Lung (tissue), 12 donors: Measurements from ENCODE around the gene ZNF212. TPM values are rescaled to one million over a fixed set of nuclear protein-coding genes. Genes with fewer than 3 reads are reported as not detected.

Experiments
- ATAC-seq: fragments of 200-7000 bp; cut with Tn5 transposase; one replicate; pipeline ENCODE4 v1.9.1; 2020; ENCODE audit warnings: moderate number of reproducible peaks; ENCODE audit not compliant: insufficient read depth, low FRiP score
- DNase-seq, 3 donors: peaks; one replicate each; pipeline ENCODE4 v3.0.0-alpha.2; 2013 to 2017
- H3K27ac ChIP-seq, 2 donors: one replicate each; pipeline ENCODE4 v1.5.1; 2013; ENCODE audit warnings: mild to moderate bottlenecking in 2 of 2, moderate library complexity in 2 of 2, control low read depth in 1 of 2, inconsistent platforms in 1 of 2, low read depth in 1 of 2, low read length in 1 of 2
- H3K27me3 ChIP-seq, 3 donors: one replicate each; pipeline ENCODE4 v1.5.1; 2013; ENCODE audit warnings: low read length in 2 of 3; ENCODE audit not compliant: control insufficient read depth in 3 of 3, insufficient read depth in 3 of 3
- H3K36me3 ChIP-seq, 4 donors: one replicate each; pipeline ENCODE4 v1.5.1; 2013; ENCODE audit warnings: low read length in 4 of 4, mild to moderate bottlenecking in 1 of 4, moderate library complexity in 1 of 4; ENCODE audit not compliant: control insufficient read depth in 4 of 4, insufficient read depth in 4 of 4
- H3K4me1 ChIP-seq, 5 donors: one replicate each; pipeline ENCODE4 v1.5.1; 2013; ENCODE audit warnings: low read length in 5 of 5, mild to moderate bottlenecking in 2 of 5, moderate library complexity in 1 of 5; ENCODE audit not compliant: control insufficient read depth in 5 of 5, insufficient read depth in 5 of 5
- H3K4me3 ChIP-seq: one replicate; pipeline ENCODE4 v1.5.1; 2013; ENCODE audit warnings: mild to moderate bottlenecking, control low read depth, moderate library complexity
- H3K9ac ChIP-seq, 2 donors: one replicate each; pipeline ENCODE4 v1.5.1; 2013; ENCODE audit warnings: low read length in 2 of 2, control low read depth in 1 of 2; ENCODE audit not compliant: insufficient read depth in 1 of 2
- H3K9me3 ChIP-seq, 4 donors: one replicate each; pipeline ENCODE4 v1.5.1; 2013; ENCODE audit warnings: low read length in 3 of 4, mild to moderate bottlenecking in 1 of 4, moderate library complexity in 1 of 4; ENCODE audit not compliant: control insufficient read depth in 4 of 4, insufficient read depth in 3 of 4
- WGBS, 2 donors: extraction: QIAGEN DNeasy Blood & Tissue Kit; methylation state at CpG; one replicate each; pipeline ENCODE4 v1.1.7; 2013; 5-methylcytosine and 5-hydroxymethylcytosine counted together
- polyA plus RNA-seq, 2 donors: library from polyadenylated mRNA; stranded (reverse); fragments of 200-250 nt; gene quantifications; one replicate each; pipeline ENCODE4 v1.2.1, GENCODE V29; 2013
- total RNA-seq, 2 donors: library from RNA; depleted of rRNA in 1 of 2; stranded (reverse); fragments of >200 nt in 1 of 2; gene quantifications; one replicate each; pipeline ENCODE4 v1.2.1, GENCODE V29; 2014 to 2021
- TF ChIP-seq, protein P1 (sequence below): IDR thresholded peaks from 2 replicates; pipeline ENCODE4 v1.5.1; 2012; ENCODE audit warnings: mild to moderate bottlenecking; ENCODE audit errors: control extremely low read depth, extremely low read depth
- donor health status: control.
- donor health status: control.
- donor health status: Bipolar disorder and iron deficiency.
- donor health status: healthy.
- donor health status: DM: yes; HTN: yes; CAD: no.

ZNF212 gene
- total and polyA plus RNA-seq, 4 donors, result 5.7 to 10.2 (median 8.5) TPM

DNA sequence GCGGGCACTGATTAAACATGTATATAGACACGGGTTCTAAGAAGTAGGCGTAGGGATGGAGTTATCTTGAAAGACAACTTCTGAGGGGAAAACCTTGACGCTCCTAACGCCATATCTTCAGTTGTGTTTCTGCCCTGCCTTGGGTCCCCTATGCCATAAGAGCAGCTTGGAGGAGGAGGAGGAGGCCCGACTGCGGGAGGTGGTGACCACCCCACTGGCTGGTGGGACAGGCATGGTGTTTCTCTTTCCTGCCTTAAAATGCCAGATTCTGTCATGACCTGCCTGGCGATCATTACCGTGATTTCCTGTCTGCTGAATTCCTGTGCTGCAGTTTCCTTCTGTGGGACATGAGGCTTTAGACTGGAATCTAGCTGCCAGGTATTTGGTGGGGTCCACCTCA, 38.4 kb downstream of the ZNF212 start:
- no peak overlapping the region for H3K9ac ChIP-seq
- no peaks in the 10 kb centered on the region for H3K9me3 ChIP-seq
- no peaks in the 10 kb centered on the region for H3K4me1 ChIP-seq
- H3K27me3 ChIP-seq, result no peaks in the 10 kb centered on the region
- 97% methylated on average over 9 of the region's 9 CpGs for WGBS, 2 donors
- peaks cover 11 to 45% (median 19%) of the 10 kb centered on the region in 4 donors for H3K36me3 ChIP-seq
- ATAC-seq (no peak), DNase-seq (no peak)
- TF ChIP-seq, protein P1, sequence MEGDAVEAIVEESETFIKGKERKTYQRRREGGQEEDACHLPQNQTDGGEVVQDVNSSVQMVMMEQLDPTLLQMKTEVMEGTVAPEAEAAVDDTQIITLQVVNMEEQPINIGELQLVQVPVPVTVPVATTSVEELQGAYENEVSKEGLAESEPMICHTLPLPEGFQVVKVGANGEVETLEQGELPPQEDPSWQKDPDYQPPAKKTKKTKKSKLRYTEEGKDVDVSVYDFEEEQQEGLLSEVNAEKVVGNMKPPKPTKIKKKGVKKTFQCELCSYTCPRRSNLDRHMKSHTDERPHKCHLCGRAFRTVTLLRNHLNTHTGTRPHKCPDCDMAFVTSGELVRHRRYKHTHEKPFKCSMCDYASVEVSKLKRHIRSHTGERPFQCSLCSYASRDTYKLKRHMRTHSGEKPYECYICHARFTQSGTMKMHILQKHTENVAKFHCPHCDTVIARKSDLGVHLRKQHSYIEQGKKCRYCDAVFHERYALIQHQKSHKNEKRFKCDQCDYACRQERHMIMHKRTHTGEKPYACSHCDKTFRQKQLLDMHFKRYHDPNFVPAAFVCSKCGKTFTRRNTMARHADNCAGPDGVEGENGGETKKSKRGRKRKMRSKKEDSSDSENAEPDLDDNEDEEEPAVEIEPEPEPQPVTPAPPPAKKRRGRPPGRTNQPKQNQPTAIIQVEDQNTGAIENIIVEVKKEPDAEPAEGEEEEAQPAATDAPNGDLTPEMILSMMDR, result no peak
- H3K4me3 ChIP-seq, result no peak overlapping the region
- H3K27ac ChIP-seq, result no peak overlapping the region

DNA sequence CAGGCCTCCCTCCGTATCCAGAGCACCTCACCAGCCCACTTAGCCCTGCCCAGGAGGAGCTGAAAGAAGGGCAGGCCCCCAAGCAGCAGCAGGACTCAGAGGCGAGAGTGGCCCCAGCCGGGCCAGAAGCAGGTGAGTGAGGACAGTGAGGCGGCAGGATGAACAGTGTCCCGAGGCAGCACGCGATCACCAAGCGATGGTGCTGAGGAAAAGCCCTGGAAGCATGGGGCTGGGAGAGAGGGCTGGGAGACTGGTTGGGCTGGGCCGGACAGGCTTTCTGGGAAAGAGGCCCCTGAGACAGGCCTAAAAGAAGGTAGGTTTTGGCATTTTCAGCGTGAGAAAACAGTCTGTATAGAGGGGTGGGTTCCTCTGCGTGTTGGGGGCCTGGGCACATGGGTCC, 38.9 kb downstream of the ZNF212 start:
- Histone ChIP-seq H3K9me3 (no peaks in the 10 kb centered on the region), H3K9ac (no peak overlapping the region), H3K36me3 (peaks cover 11 to 45% (median 16%) of the 10 kb centered on the region in 4 donors), H3K27ac (no peak overlapping the region), H3K4me3 (no peak overlapping the region), H3K4me1 (no peaks in the 10 kb centered on the region), H3K27me3 (no peaks in the 10 kb centered on the region)
- TF ChIP-seq, protein P1, result no peak
- ATAC-seq, result no peak
- DNase-seq, result no peak
- WGBS, 2 donors, result 96 to 99% methylated on average over 11 of the region's 11 CpGs

DNA sequence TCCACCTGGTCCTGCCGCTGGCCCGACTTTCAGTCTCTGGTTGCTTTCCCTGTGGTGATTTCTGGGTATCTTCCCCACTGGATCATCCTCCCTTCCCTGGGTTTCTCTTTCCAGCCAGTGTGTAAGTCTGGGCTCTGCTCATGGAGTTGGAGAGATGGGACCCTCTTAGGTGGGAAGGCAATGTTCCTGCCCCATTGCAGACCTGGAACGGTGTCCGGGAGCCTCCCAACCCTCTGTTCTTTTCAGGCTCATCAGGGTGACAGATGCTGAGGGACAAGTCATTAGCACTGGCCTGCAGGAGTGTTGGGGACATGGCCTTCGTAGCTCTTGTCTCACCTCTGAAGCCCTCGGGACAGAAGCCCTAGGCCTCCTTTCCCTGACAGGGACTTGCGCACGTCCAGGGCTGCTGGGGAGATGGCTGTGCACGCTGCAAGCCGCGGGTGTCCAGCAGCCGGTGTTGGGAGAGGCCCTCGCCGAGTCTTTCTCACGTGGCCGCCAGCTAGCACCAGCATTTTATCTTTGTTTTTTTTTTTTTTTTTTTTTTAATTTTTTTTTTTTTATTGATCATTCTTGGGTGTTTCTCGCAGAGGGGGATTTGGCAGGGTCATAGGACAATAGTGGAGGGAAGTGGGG, 39.8 kb downstream of the ZNF212 start:
- TF ChIP-seq, protein P1, result no peak
- no peak overlapping the region for H3K27ac ChIP-seq
- no peaks in the 10 kb centered on the region for H3K27me3 ChIP-seq
- H3K9me3 ChIP-seq, result no peaks in the 10 kb centered on the region
- H3K4me3 ChIP-seq, result no peak overlapping the region
- H3K36me3 ChIP-seq, result peaks cover 11 to 42% (median 16%) of the 10 kb centered on the region in 4 donors
- no peak overlapping the region for H3K9ac ChIP-seq
- 96 to 97% methylated on average over 17 of the region's 17 CpGs for WGBS, 2 donors
- no peak for ATAC-seq
- H3K4me1 ChIP-seq, result no peaks in the 10 kb centered on the region
- no peak for DNase-seq

DNA sequence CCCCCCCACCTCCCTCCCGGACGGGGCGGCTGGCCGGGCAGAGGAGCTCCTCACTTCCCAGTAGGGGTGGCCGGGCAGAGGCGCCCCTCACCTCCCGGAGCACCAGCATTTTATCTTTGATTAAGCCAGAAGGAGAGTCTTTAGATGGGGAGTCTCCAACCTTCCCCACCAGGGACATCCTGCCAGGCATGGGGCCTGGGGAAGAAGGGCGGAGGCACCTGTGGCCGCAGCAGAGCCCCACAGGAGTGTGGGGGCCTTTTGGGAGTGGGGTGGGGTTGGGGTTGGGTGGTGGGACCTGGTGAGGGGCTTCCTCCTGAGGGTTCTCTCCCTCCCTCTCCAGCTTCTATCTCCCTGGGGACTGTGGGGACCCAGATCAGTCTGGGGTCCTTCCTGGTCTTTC, 40.7 kb downstream of the ZNF212 start:
- WGBS, 2 donors, result 98 to 100% methylated on average over 5 to 9 of the region's 9 CpGs
- DNase-seq, result no peak

More for the DNA sequence above, 40.7 kb downstream of the ZNF212 start:
- Histone ChIP-seq H3K36me3 (peaks cover 11 to 42% (median 14%) of the 10 kb centered on the region in 4 donors), H3K4me1 (peaks cover 0 to 3% (median 1%) of the 10 kb centered on the region in 5 donors), H3K27me3 (no peaks in the 10 kb centered on the region), H3K4me3 (no peak overlapping the region), H3K9ac (no peak overlapping the region), H3K27ac (no peak overlapping the region), H3K9me3 (no peaks in the 10 kb centered on the region)
- TF ChIP-seq, protein P1, result no peak
- ATAC-seq, result no peak
